Small intestine (tissue), 7 donors: Measurements from ENCODE around the gene PIP5K1C. TPM values are rescaled to one million over a fixed set of nuclear protein-coding genes. Genes with fewer than 3 reads are reported as not detected.

Experiments used
- DNase-seq, 2 donors: peaks; one replicate each; pipeline versions ENCODE4 v3.0.0 to v3.0.0-alpha.2; 2013
- FAIRE-seq: peaks from 2 replicates; lab custom pipeline; 2012; peaks lifted over from hg19 to GRCh38; lab: Jason Lieb, UNC
- H3K27ac ChIP-seq, 3 donors: one replicate each; pipeline ENCODE4 v1.5.1; 2013; ENCODE audit warnings: low read length in 2 of 3, mild to moderate bottlenecking in 2 of 3, control low read depth in 1 of 3, inconsistent platforms in 1 of 3, low read depth in 1 of 3, moderate library complexity in 1 of 3
- H3K27me3 ChIP-seq, 3 donors: one replicate each; pipeline ENCODE4 v1.6.1; 2013; ENCODE audit warnings: low read length in 3 of 3, inconsistent platforms in 1 of 3; ENCODE audit not compliant: control insufficient read depth in 3 of 3, insufficient read depth in 3 of 3
- H3K36me3 ChIP-seq, 3 donors: one replicate each; pipeline ENCODE4 v1.6.1; 2013; ENCODE audit warnings: low read length in 3 of 3, inconsistent platforms in 1 of 3, low read depth in 1 of 3, mild to moderate bottlenecking in 1 of 3, moderate library complexity in 1 of 3; ENCODE audit not compliant: control insufficient read depth in 3 of 3, insufficient read depth in 2 of 3
- H3K4me1 ChIP-seq, 3 donors: one replicate each; pipeline ENCODE4 v1.6.1; 2013; ENCODE audit warnings: low read length in 2 of 3, inconsistent platforms in 1 of 3, low read depth in 1 of 3, mild to moderate bottlenecking in 1 of 3, moderate library complexity in 1 of 3; ENCODE audit not compliant: control insufficient read depth in 3 of 3, insufficient read depth in 2 of 3
- H3K4me3 ChIP-seq, 3 donors: one replicate each; pipeline ENCODE4 v1.5.1; 2013; ENCODE audit warnings: low read length in 3 of 3, control low read depth in 1 of 3, inconsistent platforms in 1 of 3, low read depth in 1 of 3, mild to moderate bottlenecking in 1 of 3, moderate library complexity in 1 of 3
- H3K9me3 ChIP-seq, 2 donors: one replicate each; pipeline ENCODE4 v1.6.1; 2013; ENCODE audit warnings: low read depth in 1 of 2, low read length in 1 of 2; ENCODE audit not compliant: control insufficient read depth in 2 of 2, insufficient read depth in 1 of 2
- WGBS, 3 donors: extraction: QIAGEN DNeasy Blood & Tissue Kit; methylation state at CpG; one replicate each; pipeline ENCODE4 v1.1.7; 2013; 5-methylcytosine and 5-hydroxymethylcytosine counted together
- polyA plus RNA-seq, 4 donors: library from polyadenylated mRNA; stranded (reverse) in 3 of 4; unstranded in 1 of 4; fragments of 200-250 nt in 3 of 4; fragments of 120-200 nt in 1 of 4; gene quantifications; one replicate each; pipeline versions ENCODE4 v1.2.1 to v1.2.3, GENCODE V29; 2013
- donor health status: healthy with polysubstance abuse.
- donor health status: control.
- donor health status: control.
- donor health status: Bipolar disorder and iron deficiency.
- donor health status: healthy.

The PIP5K1C gene
- polyA plus RNA-seq, 4 donors: 7.3 to 19.5 (median 13.5) TPM

GRCh38 chr19:3680939-3681338 is 19.3 kb downstream of the PIP5K1C start:
- Histone ChIP-seq H3K4me1 (no peaks in the 10 kb centered on the region), H3K27ac (no peak overlapping the region), H3K36me3 (peaks cover 2 to 45% (median 4%) of the 10 kb centered on the region in 3 donors), H3K9me3 (peaks cover 0 to 9% of the 10 kb centered on the region in 2 donors), H3K4me3 (no peak overlapping the region), H3K27me3 (no peaks in the 10 kb centered on the region)
- DNase-seq (no peak), FAIRE-seq (no peak)
- 93 to 96% (median 94%) methylated on average over 10 to 12 of the region's 12 CpGs for WGBS, 3 donors

GRCh38 chr19:3679581-3679980 is 20.7 kb downstream of the PIP5K1C start:
- no peaks in the 10 kb centered on the region for H3K27me3 ChIP-seq
- DNase-seq: no peak
- H3K4me3 ChIP-seq: no peak overlapping the region
- H3K36me3 ChIP-seq: peaks cover 2 to 49% (median 3%) of the 10 kb centered on the region in 3 donors
- H3K27ac ChIP-seq: no peak overlapping the region
- no peaks in the 10 kb centered on the region for H3K4me1 ChIP-seq
- 94% methylated on average over 13 of the region's 13 CpGs for WGBS, 3 donors
- H3K9me3 ChIP-seq: peaks cover 0 to 7% of the 10 kb centered on the region in 2 donors
- FAIRE-seq: no peak

- peaks cover 0 to 2% of the 10 kb centered on the region in 2 donors for H3K9me3 ChIP-seq
- peaks cover 0 to 45% (median 0%) of the 10 kb centered on the region in 3 donors for H3K36me3 ChIP-seq
- no peak overlapping the region for H3K4me3 ChIP-seq
- no peak for DNase-seq
- H3K27ac ChIP-seq: no peak overlapping the region
- no peaks in the 10 kb centered on the region for H3K27me3 ChIP-seq
- WGBS, 3 donors: 89 to 94% (median 92%) methylated on average over 12 of the region's 12 CpGs
- H3K4me1 ChIP-seq: no peaks in the 10 kb centered on the region
- no peak for FAIRE-seq
Observed at GRCh38 chr19:3679138-3679537, 21.1 kb downstream of the PIP5K1C start.

GRCh38 chr19:3678188-3678587 is 22.1 kb downstream of the PIP5K1C start:
- Histone ChIP-seq H3K27ac (no peak overlapping the region), H3K9me3 (no peaks in the 10 kb centered on the region), H3K4me1 (no peaks in the 10 kb centered on the region), H3K27me3 (no peaks in the 10 kb centered on the region), H3K36me3 (peaks cover 0 to 46% (median 0%) of the 10 kb centered on the region in 3 donors), H3K4me3 (no peak overlapping the region)
- DNase-seq (no peak), FAIRE-seq (no peak)
- WGBS, 3 donors: 90 to 99% (median 97%) methylated on average over 3 of the region's 3 CpGs

DNA sequence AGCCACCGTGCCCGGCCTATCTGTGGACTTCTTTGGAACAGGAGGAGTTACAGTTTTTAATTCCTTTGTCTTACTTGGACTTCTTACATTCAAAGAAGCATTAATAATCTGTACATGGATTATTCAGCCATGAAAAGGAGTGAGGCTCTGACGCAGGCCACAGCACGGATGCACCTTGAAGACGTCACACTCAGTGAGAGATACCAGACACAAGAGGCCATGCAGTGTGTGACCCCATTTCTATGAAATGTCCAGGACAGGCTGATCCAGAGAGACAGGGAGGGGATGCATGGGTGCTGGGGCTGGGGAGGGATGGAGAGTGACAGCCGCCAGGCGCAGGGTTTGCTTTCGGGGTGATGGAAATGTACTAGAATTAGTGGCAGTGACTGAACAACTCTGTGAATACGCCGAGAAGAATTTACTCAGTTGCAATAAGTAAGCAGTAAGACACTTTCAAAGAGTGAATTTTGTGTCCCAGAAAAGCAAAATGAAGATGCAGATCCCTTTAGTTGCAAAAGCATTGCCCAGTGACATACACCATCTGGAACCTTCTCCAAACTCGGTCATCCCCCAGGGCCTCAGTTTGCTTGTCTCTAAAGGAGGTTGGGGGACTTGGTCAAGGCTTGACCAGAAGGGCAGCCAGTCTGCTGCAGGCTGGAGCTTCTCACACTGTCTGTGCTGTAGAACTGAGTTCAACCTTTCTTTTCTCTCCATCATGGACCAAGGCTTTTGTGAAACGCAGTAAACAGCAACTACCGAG is 25.3 kb downstream of the PIP5K1C start:
- Histone ChIP-seq H3K4me3 (no peak overlapping the region), H3K27ac (no peak overlapping the region), H3K4me1 (peaks cover 0 to 18% (median 9%) of the 10 kb centered on the region in 3 donors), H3K27me3 (no peaks in the 10 kb centered on the region), H3K9me3 (no peaks in the 10 kb centered on the region), H3K36me3 (peaks cover 0 to 30% (median 0%) of the 10 kb centered on the region in 3 donors)
- 82 to 95% (median 93%) methylated on average over 13 of the region's 13 CpGs for WGBS, 3 donors
- FAIRE-seq (no peak), DNase-seq (no peak)

- Histone ChIP-seq H3K9me3 (no peaks in the 10 kb centered on the region), H3K27ac (no peak overlapping the region), H3K27me3 (no peaks in the 10 kb centered on the region), H3K4me1 (peaks cover 0 to 29% (median 11%) of the 10 kb centered on the region in 3 donors), H3K36me3 (peaks cover 0 to 24% (median 0%) of the 10 kb centered on the region in 3 donors), H3K4me3 (no peak overlapping the region)
- DNase-seq (no peak), FAIRE-seq (no peak)
- 93 to 98% (median 94%) methylated on average over 33 to 34 of the region's 34 CpGs for WGBS, 3 donors
Observed at GRCh38 chr19:3673506-3674439, 26.5 kb downstream of the PIP5K1C start.

GRCh38 chr19:3672993-3673392 is 27.3 kb downstream of the PIP5K1C start:
- no peak for DNase-seq
- H3K4me3 ChIP-seq: no peak overlapping the region
- H3K27ac ChIP-seq: peak overlapping the region in 1 of 3 donors; percentile 10
- H3K9me3 ChIP-seq: no peaks in the 10 kb centered on the region
- FAIRE-seq: no peak
- peaks cover 0 to 37% (median 11%) of the 10 kb centered on the region in 3 donors for H3K4me1 ChIP-seq
- H3K27me3 ChIP-seq: no peaks in the 10 kb centered on the region
- peaks cover 0 to 26% (median 0%) of the 10 kb centered on the region in 3 donors for H3K36me3 ChIP-seq
- WGBS, 3 donors: 83 to 92% (median 89%) methylated on average over 9 to 13 of the region's 13 CpGs

- no peak overlapping the region for H3K4me3 ChIP-seq
- no peaks in the 10 kb centered on the region for H3K9me3 ChIP-seq
- no peak for DNase-seq
- peaks cover 0 to 28% (median 0%) of the 10 kb centered on the region in 3 donors for H3K36me3 ChIP-seq
- no peaks in the 10 kb centered on the region for H3K27me3 ChIP-seq
- WGBS, 3 donors: 86 to 93% (median 90%) methylated on average over 6 to 8 of the region's 8 CpGs
- peaks cover 0 to 41% (median 11%) of the 10 kb centered on the region in 3 donors for H3K4me1 ChIP-seq
- peak overlapping the region in 1 of 3 donors; percentile 91 for H3K27ac ChIP-seq
- no peak for FAIRE-seq
Observed at GRCh38 chr19:3672575-3672948, 27.7 kb downstream of the PIP5K1C start.
